ENCODE measurements around the gene PCSK9.

Gene PCSK9

GRCh38 chr1:55092475-55092874 is 53.1 kb downstream of the PCSK9 start:
- no peak overlapping the region for H3K4ac ChIP-seq (ENCODE audit: low read depth, low read length)
- no peak overlapping the region for H4K91ac ChIP-seq (ENCODE audit: low read depth, low read length)
- H3K36me3 ChIP-seq (ENCODE audit: control insufficient read depth in 1 of 2, insufficient read depth in 2 of 2, low read length in 2 of 2): peaks cover 17 to 43% of the 10 kb centered on the region in 2 experiments
- no peak overlapping the region for H2AFZ ChIP-seq (ENCODE audit: insufficient read depth, low read length, poor library complexity)
- H3K4me1 ChIP-seq (ENCODE audit: control insufficient read depth in 1 of 2, insufficient read depth in 2 of 2, low read length in 2 of 2): peaks cover 0 to 2% of the 10 kb centered on the region in 2 experiments
- H3K14ac ChIP-seq (ENCODE audit: low read length): no peak overlapping the region
- H2BK120ac ChIP-seq (ENCODE audit: insufficient read depth, low read length, poor library complexity): no peak overlapping the region
- H4K8ac ChIP-seq (ENCODE audit: low read depth, low read length): no peak overlapping the region
- no peak overlapping the region for H2BK12ac ChIP-seq (ENCODE audit: low read length)
- no peaks in the 10 kb centered on the region for H3K27me3 ChIP-seq (ENCODE audit: insufficient read depth, low read length)
- no peak overlapping the region for H3K18ac ChIP-seq (ENCODE audit: low read length)
- no peak overlapping the region for H3K9ac ChIP-seq (ENCODE audit: low read length)
- no peak overlapping the region for H3K27ac ChIP-seq (ENCODE audit: low read depth, low read length)
- no peak overlapping the region for H4K12ac ChIP-seq (ENCODE audit: low read depth, low read length)
- DNase-seq: no peak
- H2BK5ac ChIP-seq (ENCODE audit: low read depth, low read length, poor library complexity): no peak overlapping the region
- no peak overlapping the region for H3K4me2 ChIP-seq (ENCODE audit: low read length)
- H2AK5ac ChIP-seq (ENCODE audit: low read length): no peak overlapping the region
- WGBS (ENCODE audit: extremely low coverage, insufficient coverage, insufficient read length): no CpG with 5 or more reads among the region's 2 CpGs
- H3K9me3 ChIP-seq (ENCODE audit: insufficient read depth, low read depth, low read length): no peaks in the 10 kb centered on the region
- no peaks in the 10 kb centered on the region for H3K79me1 ChIP-seq (ENCODE audit: low read length)
- no peaks in the 10 kb centered on the region for H3K79me2 ChIP-seq (ENCODE audit: control insufficient read depth, insufficient read depth, low read length, poor library complexity)
- H3K23ac ChIP-seq (ENCODE audit: low read length): no peak overlapping the region
- no peak overlapping the region for H3K4me3 ChIP-seq (ENCODE audit: low read depth, low read length)

- Histone ChIP-seq H3K9me3 (ENCODE audit: insufficient read depth, low read depth, low read length) (no peaks in the 10 kb centered on the region), H3K18ac (ENCODE audit: low read length) (no peak overlapping the region), H3K79me2 (ENCODE audit: control insufficient read depth, insufficient read depth, low read length, poor library complexity) (no peaks in the 10 kb centered on the region), H3K4me3 (ENCODE audit: low read depth, low read length) (no peak overlapping the region), H2AFZ (ENCODE audit: insufficient read depth, low read length, poor library complexity) (no peak overlapping the region), H3K4ac (ENCODE audit: low read depth, low read length) (no peak overlapping the region), H3K4me2 (ENCODE audit: low read length) (no peak overlapping the region), H2BK120ac (ENCODE audit: insufficient read depth, low read length, poor library complexity) (no peak overlapping the region), H3K14ac (ENCODE audit: low read length) (no peak overlapping the region), H3K4me1 (ENCODE audit: control insufficient read depth in 1 of 2, insufficient read depth in 2 of 2, low read length in 2 of 2) (no peaks in the 10 kb centered on the region), H3K27me3 (ENCODE audit: insufficient read depth, low read length) (no peaks in the 10 kb centered on the region), H3K9ac (ENCODE audit: low read length) (no peak overlapping the region), H2BK5ac (ENCODE audit: low read depth, low read length, poor library complexity) (no peak overlapping the region), H4K91ac (ENCODE audit: low read depth, low read length) (no peak overlapping the region), H3K27ac (ENCODE audit: low read depth, low read length) (no peak overlapping the region), H3K79me1 (ENCODE audit: low read length) (no peaks in the 10 kb centered on the region), H3K23ac (ENCODE audit: low read length) (no peak overlapping the region), H3K36me3 (ENCODE audit: control insufficient read depth in 1 of 2, insufficient read depth in 2 of 2, low read length in 2 of 2) (peaks cover 18 to 38% of the 10 kb centered on the region in 2 experiments), H4K12ac (ENCODE audit: low read depth, low read length) (no peak overlapping the region), H4K8ac (ENCODE audit: low read depth, low read length) (no peak overlapping the region), H2AK5ac (ENCODE audit: low read length) (no peak overlapping the region), H2BK12ac (ENCODE audit: low read length) (no peak overlapping the region)
- DNase-seq: no peak
- WGBS (ENCODE audit: extremely low coverage, insufficient coverage, insufficient read length): no CpG with 5 or more reads among the region's 5 CpGs
These were observed 55.7 kb downstream of the PCSK9 start for GRCh38 chr1:55095095-55095494.

GRCh38 chr1:55103891-55104290 is 64.5 kb downstream of the PCSK9 start:
- Histone ChIP-seq H3K18ac (ENCODE audit: low read length) (no peak overlapping the region), H4K8ac (ENCODE audit: low read depth, low read length) (no peak overlapping the region), H2AK5ac (ENCODE audit: low read length) (no peak overlapping the region), H3K23ac (ENCODE audit: low read length) (no peak overlapping the region), H3K79me1 (ENCODE audit: low read length) (no peaks in the 10 kb centered on the region), H2AFZ (ENCODE audit: insufficient read depth, low read length, poor library complexity) (no peak overlapping the region), H2BK5ac (ENCODE audit: low read depth, low read length, poor library complexity) (no peak overlapping the region), H3K4me3 (ENCODE audit: low read depth, low read length) (no peak overlapping the region), H3K27ac (ENCODE audit: low read depth, low read length) (no peak overlapping the region), H2BK120ac (ENCODE audit: insufficient read depth, low read length, poor library complexity) (no peak overlapping the region), H3K4ac (ENCODE audit: low read depth, low read length) (no peak overlapping the region), H3K14ac (ENCODE audit: low read length) (no peak overlapping the region), H3K9me3 (ENCODE audit: insufficient read depth, low read depth, low read length) (no peaks in the 10 kb centered on the region), H3K4me2 (ENCODE audit: low read length) (no peak overlapping the region), H3K4me1 (ENCODE audit: control insufficient read depth in 1 of 2, insufficient read depth in 2 of 2, low read length in 2 of 2) (no peaks in the 10 kb centered on the region), H4K12ac (ENCODE audit: low read depth, low read length) (no peak overlapping the region), H3K9ac (ENCODE audit: low read length) (no peak overlapping the region), H3K36me3 (ENCODE audit: control insufficient read depth in 1 of 2, insufficient read depth in 2 of 2, low read length in 2 of 2) (peaks cover 7 to 28% of the 10 kb centered on the region in 2 experiments), H3K79me2 (ENCODE audit: control insufficient read depth, insufficient read depth, low read length, poor library complexity) (no peaks in the 10 kb centered on the region), H3K27me3 (ENCODE audit: insufficient read depth, low read length) (no peaks in the 10 kb centered on the region), H2BK12ac (ENCODE audit: low read length) (no peak overlapping the region), H4K91ac (ENCODE audit: low read depth, low read length) (no peak overlapping the region)
- no CpG with 5 or more reads among the region's 2 CpGs for WGBS (ENCODE audit: extremely low coverage, insufficient coverage, insufficient read length)
- DNase-seq: no peak

- Histone ChIP-seq H3K9me3 (ENCODE audit: insufficient read depth, low read depth, low read length) (no peaks in the 10 kb centered on the region), H2BK120ac (ENCODE audit: insufficient read depth, low read length, poor library complexity) (no peak overlapping the region), H4K8ac (ENCODE audit: low read depth, low read length) (no peak overlapping the region), H2AFZ (ENCODE audit: insufficient read depth, low read length, poor library complexity) (no peak overlapping the region), H3K36me3 (ENCODE audit: control insufficient read depth in 1 of 2, insufficient read depth in 2 of 2, low read length in 2 of 2) (peaks cover 3 to 24% of the 10 kb centered on the region in 2 experiments), H3K27me3 (ENCODE audit: insufficient read depth, low read length) (no peaks in the 10 kb centered on the region), H2BK5ac (ENCODE audit: low read depth, low read length, poor library complexity) (no peak overlapping the region), H3K9ac (ENCODE audit: low read length) (no peak overlapping the region), H2BK12ac (ENCODE audit: low read length) (no peak overlapping the region), H4K12ac (ENCODE audit: low read depth, low read length) (no peak overlapping the region), H3K4me1 (ENCODE audit: control insufficient read depth in 1 of 2, insufficient read depth in 2 of 2, low read length in 2 of 2) (no peaks in the 10 kb centered on the region), H3K79me1 (ENCODE audit: low read length) (no peaks in the 10 kb centered on the region), H4K91ac (ENCODE audit: low read depth, low read length) (no peak overlapping the region), H3K27ac (ENCODE audit: low read depth, low read length) (no peak overlapping the region), H3K79me2 (ENCODE audit: control insufficient read depth, insufficient read depth, low read length, poor library complexity) (no peaks in the 10 kb centered on the region), H3K4me3 (ENCODE audit: low read depth, low read length) (no peak overlapping the region), H2AK5ac (ENCODE audit: low read length) (no peak overlapping the region), H3K23ac (ENCODE audit: low read length) (no peak overlapping the region), H3K4ac (ENCODE audit: low read depth, low read length) (no peak overlapping the region), H3K14ac (ENCODE audit: low read length) (no peak overlapping the region), H3K18ac (ENCODE audit: low read length) (no peak overlapping the region), H3K4me2 (ENCODE audit: low read length) (no peak overlapping the region)
- WGBS (ENCODE audit: extremely low coverage, insufficient coverage, insufficient read length): no CpG with 5 or more reads among the region's 6 CpGs
- DNase-seq: no peak
These were observed 67.8 kb downstream of the PCSK9 start for GRCh38 chr1:55107101-55107500.
